BLaER1 treated with 17β-estradiol and CSF1 and Interleukin-3, amounts not matched to agents 10 nM and 100 nM (cell line): ENCODE measurements around the gene CLCNKA.

Experiments
- H3K27ac ChIP-seq, 11 experiments: shearing (Covaris generic); formaldehyde crosslinking; 2 replicates each; pipeline ENCODE4 v1.8.1; 2022
- H3K27me3 ChIP-seq, 11 experiments: shearing (Covaris generic); formaldehyde crosslinking; 2 replicates each; pipeline ENCODE4 v1.8.1; 2022
- H3K36me3 ChIP-seq, 11 experiments: shearing (Covaris generic); formaldehyde crosslinking; 2 replicates each; pipeline ENCODE4 v1.8.1; 2022
- H3K4me1 ChIP-seq, 10 experiments: shearing (Covaris generic); formaldehyde crosslinking; 2 replicates each; pipeline ENCODE4 v1.8.1; 2022
- H3K4me2 ChIP-seq, 11 experiments: shearing (Covaris generic); formaldehyde crosslinking; 2 replicates each; pipeline ENCODE4 v1.8.1; 2022
- H3K4me3 ChIP-seq, 10 experiments: shearing (Covaris generic); formaldehyde crosslinking; 2 replicates each; pipeline ENCODE4 v1.8.1; 2022
- H3K9ac ChIP-seq, 11 experiments: shearing (Covaris generic); formaldehyde crosslinking; 2 replicates each; pipeline ENCODE4 v1.8.1; 2022
- H3K9me3 ChIP-seq, 11 experiments: shearing (Covaris generic); formaldehyde crosslinking; replicated peaks in 1 of 11; 2 replicates each; pipeline ENCODE4 v1.8.1; 2022
- H4K20me1 ChIP-seq, 11 experiments: shearing (Covaris generic); formaldehyde crosslinking; 2 replicates each; pipeline ENCODE4 v1.8.1; 2022
- Cebpa-rat ChIP-seq, 11 experiments: shearing (Covaris generic); IDR thresholded peaks; 2 replicates each; pipeline ENCODE4 v1.8.1; 2022

Gene CLCNKA

DNA sequence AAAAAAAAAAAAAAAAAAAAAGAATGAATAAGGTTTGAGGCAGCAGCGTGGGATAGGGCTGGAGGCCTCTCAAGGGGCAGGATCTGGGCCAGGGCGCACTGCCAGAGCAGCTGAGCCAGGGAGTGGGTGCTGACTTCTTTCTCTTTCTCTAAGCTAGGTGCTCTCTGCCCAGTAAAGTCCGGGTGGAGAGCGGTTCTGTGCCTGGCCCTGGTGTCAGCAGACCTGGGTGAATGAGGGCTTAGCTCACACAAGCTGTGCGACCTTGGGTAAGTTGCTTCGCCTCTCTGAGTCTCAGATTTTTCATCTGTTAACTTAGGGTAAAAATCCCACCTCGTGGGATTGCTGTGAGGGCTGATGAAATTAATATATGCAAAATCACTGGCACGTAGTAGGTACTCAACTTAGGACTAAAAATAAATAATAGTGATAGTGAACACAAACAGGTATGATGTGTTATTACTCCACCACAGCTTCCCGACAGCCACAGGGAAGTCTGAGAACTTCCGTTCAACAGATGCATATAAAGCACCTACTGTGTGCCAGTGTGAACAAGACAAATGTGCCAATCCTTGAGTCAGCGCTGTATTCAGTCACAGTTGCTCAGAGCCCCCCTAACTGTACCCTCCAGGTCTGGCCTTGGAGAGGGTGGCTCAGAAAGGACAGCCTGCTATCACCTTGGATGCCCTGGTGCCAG is 53.6 kb downstream of the CLCNKA start:
- Histone ChIP-seq H4K20me1 (peaks cover 0 to 31% (median 5%) of the 10 kb centered on the region in 11 experiments; a peak in 9 of 22 replicates), H3K27me3 (peaks cover 22 to 38% (median 31%) of the 10 kb centered on the region in 11 experiments), H3K27ac (no peak overlapping the region), H3K36me3 (no peaks in the 10 kb centered on the region), H3K9ac (no peak overlapping the region), H3K9me3 (no peaks in the 10 kb centered on the region), H3K4me3 (no peak overlapping the region), H3K4me2 (no peak overlapping the region), H3K4me1 (peaks cover 4 to 38% (median 17%) of the 10 kb centered on the region in 10 experiments; a peak in 16 of 20 replicates)
- TF ChIP-seq Cebpa-rat (IDR thresholded peaks at IDR 0.05): no peak

DNA sequence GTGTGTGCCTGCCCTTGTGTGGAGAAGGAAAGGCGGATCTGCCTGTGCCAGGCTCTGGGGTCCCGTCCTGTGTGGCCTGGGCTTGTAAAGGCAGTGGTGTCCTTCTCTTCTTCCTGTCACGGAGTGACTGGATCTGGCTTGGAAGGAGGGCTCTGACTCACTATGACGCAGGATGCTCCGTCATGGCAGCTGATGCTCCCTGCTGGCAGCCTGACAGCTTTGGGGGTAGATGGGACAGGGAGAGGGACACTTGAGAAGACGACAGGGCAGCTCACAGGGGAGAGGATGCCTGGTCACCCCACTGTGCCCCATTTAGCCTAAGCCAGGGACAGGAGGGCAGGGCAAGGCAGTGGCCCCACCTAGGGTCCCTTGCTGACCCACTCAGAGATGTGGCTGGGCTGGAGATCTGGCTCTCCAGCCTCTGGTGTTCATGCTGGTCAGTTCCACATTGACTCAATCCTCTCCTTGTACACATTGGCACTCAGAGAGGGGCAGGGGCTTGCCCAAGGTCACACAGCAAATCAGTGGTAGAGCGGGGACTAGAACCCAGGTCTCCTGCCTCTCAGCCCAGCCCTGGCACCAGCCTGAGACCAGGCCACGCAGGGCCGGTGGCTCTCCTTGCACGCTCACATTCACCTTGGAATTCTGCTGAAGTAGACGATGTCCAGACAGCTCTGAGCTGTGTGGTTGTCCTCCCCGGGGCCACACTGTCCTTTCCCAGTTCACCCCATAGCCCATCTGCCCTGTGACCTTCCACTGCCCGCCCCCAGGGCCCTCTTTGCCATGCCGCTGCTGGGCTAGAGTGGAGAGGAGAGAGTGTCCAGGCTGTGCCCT is 54.4 kb downstream of the CLCNKA start:
- no peak for TF ChIP-seq Cebpa-rat (IDR thresholded peaks at IDR 0.05)
- no peak overlapping the region for H3K27ac ChIP-seq
- peaks cover 22 to 34% (median 30%) of the 10 kb centered on the region in 11 experiments for H3K27me3 ChIP-seq
- peaks cover 4 to 37% (median 16%) of the 10 kb centered on the region in 10 experiments; a peak in 15 of 20 replicates for H3K4me1 ChIP-seq
- H3K4me3 ChIP-seq: no peak overlapping the region
- peak overlapping the region in 2 of 11 experiments; percentile 17 to 30; a peak in 1 of 22 replicates for H3K9ac ChIP-seq
- H3K4me2 ChIP-seq: 0 out of 22 replicates have a peak overlapping the region, but pooled peaks of 1 of the 11 experiments have one; percentile 13
- no peaks in the 10 kb centered on the region for H3K9me3 ChIP-seq
- H4K20me1 ChIP-seq: peaks cover 0 to 30% (median 5%) of the 10 kb centered on the region in 11 experiments; a peak in 9 of 22 replicates
- no peaks in the 10 kb centered on the region for H3K36me3 ChIP-seq

DNA sequence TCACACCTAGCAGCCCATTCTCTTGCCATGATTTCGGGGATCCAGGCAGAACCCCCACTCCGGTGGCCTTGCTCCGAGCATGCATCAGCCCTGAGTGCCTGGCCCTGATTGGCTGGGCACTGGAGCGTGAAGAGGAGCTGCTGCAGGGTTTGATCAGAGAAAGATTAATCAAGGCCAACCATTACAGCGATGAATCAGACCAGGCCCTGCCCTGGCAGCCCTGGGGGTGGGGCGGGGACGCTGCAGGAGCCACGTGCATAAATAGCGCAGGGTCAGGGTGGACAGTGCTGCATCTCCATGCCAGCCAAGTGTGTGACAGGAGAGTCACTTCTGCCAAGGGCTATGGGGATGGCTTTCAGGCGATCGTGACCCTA is 55.0 kb downstream of the CLCNKA start:
- Histone ChIP-seq H3K36me3 (no peaks in the 10 kb centered on the region), H3K4me3 (no peak overlapping the region), H3K27ac (no peak overlapping the region), H3K4me2 (0 out of 22 replicates have a peak overlapping the region, but pooled peaks of 1 of the 11 experiments have one; percentile 13), H3K4me1 (peaks cover 4 to 36% (median 16%) of the 10 kb centered on the region in 10 experiments; a peak in 15 of 20 replicates), H3K9me3 (no peaks in the 10 kb centered on the region), H3K9ac (peak overlapping the region in 2 of 11 experiments; percentile 4 to 30; a peak in 2 of 22 replicates), H4K20me1 (peaks cover 0 to 24% (median 5%) of the 10 kb centered on the region in 11 experiments; a peak in 9 of 22 replicates), H3K27me3 (peaks cover 19 to 28% (median 25%) of the 10 kb centered on the region in 11 experiments)
- no peak for TF ChIP-seq Cebpa-rat (IDR thresholded peaks at IDR 0.05)

DNA sequence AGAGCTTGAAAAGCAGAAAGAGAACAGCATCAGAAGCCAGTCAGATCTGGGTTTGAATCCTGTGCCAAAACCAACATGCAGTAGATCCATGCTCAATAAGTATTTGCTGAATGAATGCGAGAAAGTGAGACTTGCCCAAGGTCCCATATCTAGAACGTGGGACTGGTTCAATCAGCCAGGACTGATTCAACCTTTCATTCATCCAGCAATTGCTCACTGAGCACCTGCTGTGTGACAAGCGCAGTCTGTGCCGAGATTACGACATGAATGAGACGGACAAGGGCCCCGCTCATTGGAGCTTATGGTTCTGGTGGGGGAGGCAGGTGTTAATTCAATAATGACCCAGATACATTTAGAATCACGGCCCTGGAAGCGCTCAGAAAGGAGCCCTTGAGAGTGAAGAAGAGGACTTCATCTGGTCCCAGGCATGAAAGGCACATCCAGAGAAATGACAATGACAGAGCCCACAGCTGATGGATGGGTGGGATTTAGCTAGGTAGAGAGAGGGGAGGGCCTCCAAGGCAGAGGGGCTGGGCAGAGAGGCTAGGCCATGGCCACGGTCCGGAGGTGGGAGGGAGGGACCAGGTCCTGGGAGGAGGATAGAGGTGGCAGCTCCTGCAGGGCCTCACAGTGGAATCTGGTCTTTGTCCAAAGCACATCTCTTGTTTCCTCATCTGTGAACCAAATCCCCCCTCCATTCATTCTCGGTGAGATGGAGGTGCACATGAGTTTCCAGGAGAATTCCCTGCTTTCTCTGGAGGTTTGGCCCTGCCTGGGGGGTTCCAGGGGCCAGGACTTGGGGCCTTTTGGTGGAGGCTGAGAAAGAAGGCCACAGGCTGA is 55.8 kb downstream of the CLCNKA start:
- H3K27ac ChIP-seq: no peak overlapping the region
- no peak overlapping the region for H3K4me3 ChIP-seq
- no peaks in the 10 kb centered on the region for H3K9me3 ChIP-seq
- H3K4me2 ChIP-seq: no peak overlapping the region
- H4K20me1 ChIP-seq: peaks cover 0 to 16% (median 0%) of the 10 kb centered on the region in 11 experiments; a peak in 6 of 22 replicates
- peaks cover 11 to 20% (median 17%) of the 10 kb centered on the region in 11 experiments for H3K27me3 ChIP-seq
- H3K9ac ChIP-seq: peak overlapping the region in 1 of 11 experiments; percentile 4; a peak in 1 of 22 replicates
- no peak for TF ChIP-seq Cebpa-rat (IDR thresholded peaks at IDR 0.05)
- H3K36me3 ChIP-seq: no peaks in the 10 kb centered on the region
- H3K4me1 ChIP-seq: peaks cover 4 to 28% (median 16%) of the 10 kb centered on the region in 10 experiments; a peak in 15 of 20 replicates

DNA sequence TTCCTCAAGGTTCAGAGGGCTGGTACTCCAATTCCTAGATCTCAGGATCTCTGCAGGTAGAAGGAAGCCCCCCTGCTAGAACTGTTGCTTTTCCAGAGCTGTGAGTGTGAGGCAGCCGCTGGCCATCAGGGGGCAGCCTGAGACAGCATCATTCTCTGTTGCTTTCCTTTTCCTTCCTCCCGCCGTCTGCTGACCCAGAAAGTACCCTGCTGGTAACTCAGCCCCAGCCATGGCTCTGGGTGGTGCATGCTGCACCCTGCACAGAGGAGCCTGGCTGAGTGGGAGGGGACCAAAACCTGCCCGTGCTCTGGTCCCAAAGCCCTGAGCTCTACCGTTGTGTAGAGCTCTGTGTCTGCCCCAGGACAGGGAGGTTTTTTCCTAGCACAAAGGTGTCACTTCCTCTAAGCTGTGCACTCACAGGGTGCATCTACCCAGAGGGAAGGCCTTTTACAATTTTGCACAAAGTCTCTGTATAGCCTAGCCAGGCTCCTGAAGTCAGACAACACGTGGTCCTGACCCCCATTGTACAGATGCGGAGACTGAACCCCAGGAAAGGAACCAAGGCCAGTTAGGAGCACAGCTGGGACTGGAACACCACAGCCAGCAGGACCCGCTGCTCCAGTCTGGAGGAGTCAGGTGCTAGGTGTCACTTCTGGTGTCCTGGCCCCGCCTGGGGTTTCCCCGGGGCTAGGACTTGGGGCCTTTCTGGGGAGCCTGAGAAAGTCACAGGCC is 57.3 kb downstream of the CLCNKA start:
- TF ChIP-seq Cebpa-rat (IDR thresholded peaks at IDR 0.05): no peak

DNA sequence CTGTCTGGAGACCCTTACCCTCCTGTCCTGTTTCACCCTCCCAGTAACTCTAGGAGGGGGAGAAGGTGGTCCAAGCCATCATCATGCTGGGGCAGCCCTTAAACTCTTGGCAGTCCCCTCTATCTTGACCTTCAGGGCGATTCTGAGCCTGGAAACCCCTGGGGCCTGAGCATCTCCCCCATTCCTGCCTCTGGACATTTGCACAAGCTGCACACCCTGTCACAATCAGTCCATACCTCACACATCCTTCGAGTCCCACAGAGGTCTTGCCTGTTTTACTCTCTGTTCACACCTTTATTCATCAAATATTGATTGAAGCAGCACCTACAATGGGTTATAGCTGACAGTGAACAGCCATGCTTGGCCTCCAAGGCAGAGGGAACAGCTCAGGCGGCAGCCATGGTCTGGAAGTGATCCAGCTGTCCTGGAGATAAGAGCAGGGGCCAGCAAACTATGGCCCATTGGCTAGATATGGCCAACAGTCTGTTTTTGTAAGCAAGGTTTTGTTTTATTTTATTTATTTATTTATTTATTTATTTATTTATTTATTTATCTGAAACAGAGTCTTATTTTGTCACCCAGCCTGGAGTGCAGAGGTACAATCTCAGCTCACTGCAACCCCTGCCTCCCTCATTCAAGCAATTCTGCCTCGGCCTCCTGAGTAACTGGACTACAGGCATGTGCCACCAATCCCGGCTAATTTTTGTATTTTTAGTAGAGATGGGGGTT is 58.8 kb downstream of the CLCNKA start:
- H3K27ac ChIP-seq: no peak overlapping the region
- no peak for TF ChIP-seq Cebpa-rat (IDR thresholded peaks at IDR 0.05)
- no peak overlapping the region for H3K4me2 ChIP-seq
- H3K9ac ChIP-seq: no peak overlapping the region
- peaks cover 4 to 16% (median 9%) of the 10 kb centered on the region in 10 experiments; a peak in 18 of 20 replicates for H3K4me1 ChIP-seq
- H3K4me3 ChIP-seq: no peak overlapping the region
- no peaks in the 10 kb centered on the region for H3K36me3 ChIP-seq
- no peaks in the 10 kb centered on the region for H3K9me3 ChIP-seq
- peaks cover 0 to 11% (median 0%) of the 10 kb centered on the region in 11 experiments; a peak in 4 of 22 replicates for H4K20me1 ChIP-seq
- H3K27me3 ChIP-seq: no peaks in the 10 kb centered on the region

More for the DNA sequence above, 57.3 kb downstream of the CLCNKA start:
- H3K9me3 ChIP-seq: no peaks in the 10 kb centered on the region
- no peak overlapping the region for H3K27ac ChIP-seq
- peak overlapping the region in 1 of 11 experiments; percentile 14; a peak in 1 of 22 replicates for H3K9ac ChIP-seq
- H3K4me3 ChIP-seq: no peak overlapping the region
- peak overlapping the region; percentile 27 to 69 (median 57) for H3K4me2 ChIP-seq
- peaks cover 0 to 5% (median 2%) of the 10 kb centered on the region in 11 experiments; a peak in 15 of 22 replicates for H3K27me3 ChIP-seq
- H3K4me1 ChIP-seq: peaks cover 0 to 15% (median 6%) of the 10 kb centered on the region in 10 experiments; a peak in 12 of 20 replicates
- H3K36me3 ChIP-seq: no peaks in the 10 kb centered on the region
- peaks cover 0 to 11% (median 0%) of the 10 kb centered on the region in 11 experiments; a peak in 4 of 22 replicates for H4K20me1 ChIP-seq

DNA sequence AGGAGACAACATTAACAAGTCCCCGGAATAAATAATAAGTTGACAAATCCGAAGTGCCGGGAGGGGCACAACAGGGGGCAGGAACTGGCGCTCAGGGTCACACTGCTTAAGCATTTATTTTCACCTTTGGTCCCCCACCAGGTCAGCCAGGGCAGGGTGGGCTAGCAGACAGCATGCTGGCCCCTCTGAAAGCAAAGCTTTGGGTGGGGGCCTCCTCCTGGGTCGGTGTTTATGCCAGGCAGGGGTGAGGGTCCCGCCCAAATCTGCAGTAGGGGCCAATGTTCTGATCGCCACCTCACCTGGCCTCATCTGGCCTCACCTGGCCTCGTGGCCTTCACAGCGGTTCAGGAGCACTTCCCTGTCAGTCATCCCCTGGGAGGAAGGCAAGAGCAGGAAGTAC is 59.8 kb downstream of the CLCNKA start:
- H3K4me3 ChIP-seq: no peak overlapping the region
- no peaks in the 10 kb centered on the region for H3K27me3 ChIP-seq
- TF ChIP-seq Cebpa-rat (IDR thresholded peaks at IDR 0.05): no peak
- 0 out of 22 replicates have a peak overlapping the region, but pooled peaks of 1 of the 11 experiments have one; percentile 41 for H3K9ac ChIP-seq
- no peak overlapping the region for H3K27ac ChIP-seq
- H4K20me1 ChIP-seq: peaks cover 0 to 6% (median 0%) of the 10 kb centered on the region in 11 experiments; a peak in 3 of 22 replicates
- H3K36me3 ChIP-seq: no peaks in the 10 kb centered on the region
- H3K4me2 ChIP-seq: no peak overlapping the region
- no peaks in the 10 kb centered on the region for H3K9me3 ChIP-seq
- H3K4me1 ChIP-seq: peaks cover 8 to 18% (median 14%) of the 10 kb centered on the region in 10 experiments; a peak in 18 of 20 replicates
